Pancreas (tissue), 10 donors: ENCODE results near the gene SHISAL1. TPM values are rescaled to one million over a fixed set of nuclear protein-coding genes. Genes with fewer than 3 reads are reported as not detected.

Source experiments
- ATAC-seq, 4 donors: fragments of 200-7000 bp; cut with Tn5 transposase; one replicate each; pipeline versions ENCODE4 v1.8.0 to v1.9.1; 2020; ENCODE audit warnings: mild to moderate bottlenecking in 4 of 4, moderate library complexity in 4 of 4
- DNase-seq, 6 donors: peaks; one replicate each; pipeline ENCODE4 v3.0.0-alpha.2; 2020
- FAIRE-seq: peaks from 2 replicates; lab custom pipeline; 2012; peaks lifted over from hg19 to GRCh38; lab: Jason Lieb, UNC
- H3K27ac ChIP-seq, 4 donors: fragments of 200-600 bp; sonication (generic); 1 replicate in 3 of 4; 2 replicates in 1 of 4; pipeline versions ENCODE4 v1.5.0 to v1.8.0; 2020
- H3K27me3 ChIP-seq, 4 donors: fragments of 200-600 bp; one replicate each; pipeline ENCODE4 v1.8.0; 2021
- H3K36me3 ChIP-seq, 3 donors: fragments of 200-600 bp; sonication (generic) in 1 of 3; one replicate each; pipeline versions ENCODE4 v1.5.0 to v1.8.0; 2020 to 2021
- H3K4me1 ChIP-seq, 3 donors: fragments of 200-600 bp; one replicate each; pipeline ENCODE4 v1.8.0; 2021
- H3K4me3 ChIP-seq, 4 donors: fragments of 200-600 bp; sonication (generic) in 2 of 4; one replicate each; pipeline versions ENCODE4 v1.5.0 to v1.8.0; 2020 to 2021
- H3K9me3 ChIP-seq, 4 donors: fragments of 200-600 bp; one replicate each; pipeline ENCODE4 v1.8.0; 2021
- WGBS, 2 donors: extraction: QIAGEN DNeasy Blood & Tissue Kit; methylation state at CpG; one replicate each; pipeline ENCODE4 v1.1.7; 2013; 5-methylcytosine and 5-hydroxymethylcytosine counted together
- intact Hi-C, 3 donors: fragments of 100-400 bp; cut with DNase I; formaldehyde crosslinking; loops; one replicate each; pipeline versions ENCODE4 v1.11.1 to v1.14.2; 2022
- polyA plus RNA-seq, 2 donors: library from polyadenylated mRNA; stranded (reverse); fragments of 200-250 nt; gene quantifications; one replicate each; pipeline ENCODE4 v1.2.3, GENCODE V29; 2013
- total RNA-seq, 6 donors: library from RNA; stranded (reverse); fragmentation: NEBNext Ultra II Directional in 4 of 6; extraction: Animal tissue kit (Norgen Biotek cat#: 25700) in 4 of 6; gene quantifications; one replicate each; pipeline versions ENCODE4 v1.2.1 to v1.2.4, GENCODE V29; 2021 to 2023
- TF ChIP-seq, protein P1 (sequence below), 4 donors: fragments of 200-600 bp; sonication (generic) in 3 of 4; IDR thresholded peaks; one replicate each; pipeline versions ENCODE4 v1.5.0 to v1.8.0; 2021; ENCODE audit warnings: antibody characterized with exemption in 4 of 4
- donor health status: healthy with polysubstance abuse.
- donor health status: DM: no; HTN: no; CAD: no; lungs with moderate emphysema.
- donor health status: DM: no; HTN: no; CAD: no.
- donor health status: control.
- donor health status: control.
- donor health status: Bipolar disorder and iron deficiency.
- donor health status: DM: yes; HTN: yes; CAD: no.
- donor health status: DM: no; HTN: no; CAD: no.
- donor health status: DM: no; HTN: no; CAD: no.
- donor health status: DM: yes; HTN: yes; CAD: no.

Gene SHISAL1
- total and polyA plus RNA-seq, 8 donors: 0.35 to 1.3 (median 0.54) TPM

DNA sequence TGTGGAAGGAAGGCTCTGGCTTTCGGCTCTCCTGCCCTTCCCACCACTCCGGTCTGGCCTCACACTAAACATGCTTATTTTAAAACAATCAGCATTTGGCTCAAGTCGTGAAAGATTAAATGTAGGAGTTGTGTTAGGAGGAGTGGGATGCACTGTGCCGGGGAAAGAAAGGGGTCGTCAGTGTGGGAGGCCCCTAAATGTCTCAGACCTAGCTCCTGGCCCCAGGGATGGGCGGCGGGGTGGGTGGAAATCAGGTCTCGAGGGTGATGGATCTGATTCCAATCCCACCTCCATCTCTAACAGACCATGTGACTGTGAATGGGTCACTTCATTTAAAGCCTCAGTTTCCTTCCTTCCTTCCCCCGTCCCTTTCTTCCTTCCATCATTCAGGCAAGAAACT lies 6.9 kb upstream of the SHISAL1 start:
- TF ChIP-seq, protein P1, sequence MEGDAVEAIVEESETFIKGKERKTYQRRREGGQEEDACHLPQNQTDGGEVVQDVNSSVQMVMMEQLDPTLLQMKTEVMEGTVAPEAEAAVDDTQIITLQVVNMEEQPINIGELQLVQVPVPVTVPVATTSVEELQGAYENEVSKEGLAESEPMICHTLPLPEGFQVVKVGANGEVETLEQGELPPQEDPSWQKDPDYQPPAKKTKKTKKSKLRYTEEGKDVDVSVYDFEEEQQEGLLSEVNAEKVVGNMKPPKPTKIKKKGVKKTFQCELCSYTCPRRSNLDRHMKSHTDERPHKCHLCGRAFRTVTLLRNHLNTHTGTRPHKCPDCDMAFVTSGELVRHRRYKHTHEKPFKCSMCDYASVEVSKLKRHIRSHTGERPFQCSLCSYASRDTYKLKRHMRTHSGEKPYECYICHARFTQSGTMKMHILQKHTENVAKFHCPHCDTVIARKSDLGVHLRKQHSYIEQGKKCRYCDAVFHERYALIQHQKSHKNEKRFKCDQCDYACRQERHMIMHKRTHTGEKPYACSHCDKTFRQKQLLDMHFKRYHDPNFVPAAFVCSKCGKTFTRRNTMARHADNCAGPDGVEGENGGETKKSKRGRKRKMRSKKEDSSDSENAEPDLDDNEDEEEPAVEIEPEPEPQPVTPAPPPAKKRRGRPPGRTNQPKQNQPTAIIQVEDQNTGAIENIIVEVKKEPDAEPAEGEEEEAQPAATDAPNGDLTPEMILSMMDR (IDR thresholded peaks at IDR 0.05): no peak
- ATAC-seq: no peak
- WGBS, 2 donors: 67 to 71% methylated on average over 9 of the region's 9 CpGs
- FAIRE-seq: no peak
- DNase-seq: peak in 1 of 6 donors; percentile 16
- H3K27ac ChIP-seq: no peak overlapping the region
- H3K4me3 ChIP-seq: no peak overlapping the region
- intact Hi-C loops: no loop called here
- H3K27me3 ChIP-seq: no peaks in the 10 kb centered on the region
- H3K9me3 ChIP-seq: no peaks in the 10 kb centered on the region
- no peaks in the 10 kb centered on the region for H3K4me1 ChIP-seq
- H3K36me3 ChIP-seq: no peaks in the 10 kb centered on the region

DNA sequence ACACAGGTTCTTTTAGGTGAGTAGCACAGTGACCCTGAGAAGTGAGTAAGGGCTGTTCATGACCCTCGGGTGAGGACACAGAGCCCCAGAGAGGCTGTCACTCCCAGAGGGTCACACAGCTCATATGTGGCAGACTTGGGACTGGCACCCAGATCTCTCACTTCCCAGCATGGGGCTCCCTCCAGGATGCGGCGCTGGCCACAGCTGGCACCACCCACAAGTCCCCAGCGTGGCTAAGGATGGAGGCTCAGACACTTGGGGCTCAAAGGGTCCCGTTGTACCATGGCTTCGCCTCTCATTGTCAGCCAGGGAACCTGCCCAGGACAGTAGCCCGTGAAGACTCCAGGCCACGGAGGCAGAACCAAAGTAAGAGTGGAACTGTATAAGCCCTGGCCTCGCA lies 6.0 kb upstream of the SHISAL1 start:
- H3K27me3 ChIP-seq: no peaks in the 10 kb centered on the region
- DNase-seq (peak in 2 of 6 donors; percentile 2 to 25), FAIRE-seq (no peak), ATAC-seq (no peak)
- TF ChIP-seq, protein P1 (IDR thresholded peaks at IDR 0.05): no peak
- H3K4me3 ChIP-seq: no peak overlapping the region
- intact Hi-C loops: no loop called here
- H3K4me1 ChIP-seq: no peaks in the 10 kb centered on the region
- no peaks in the 10 kb centered on the region for H3K36me3 ChIP-seq
- H3K27ac ChIP-seq: no peak overlapping the region
- WGBS, 2 donors: 74 to 77% methylated on average over 9 of the region's 9 CpGs
- H3K9me3 ChIP-seq: no peaks in the 10 kb centered on the region

DNA sequence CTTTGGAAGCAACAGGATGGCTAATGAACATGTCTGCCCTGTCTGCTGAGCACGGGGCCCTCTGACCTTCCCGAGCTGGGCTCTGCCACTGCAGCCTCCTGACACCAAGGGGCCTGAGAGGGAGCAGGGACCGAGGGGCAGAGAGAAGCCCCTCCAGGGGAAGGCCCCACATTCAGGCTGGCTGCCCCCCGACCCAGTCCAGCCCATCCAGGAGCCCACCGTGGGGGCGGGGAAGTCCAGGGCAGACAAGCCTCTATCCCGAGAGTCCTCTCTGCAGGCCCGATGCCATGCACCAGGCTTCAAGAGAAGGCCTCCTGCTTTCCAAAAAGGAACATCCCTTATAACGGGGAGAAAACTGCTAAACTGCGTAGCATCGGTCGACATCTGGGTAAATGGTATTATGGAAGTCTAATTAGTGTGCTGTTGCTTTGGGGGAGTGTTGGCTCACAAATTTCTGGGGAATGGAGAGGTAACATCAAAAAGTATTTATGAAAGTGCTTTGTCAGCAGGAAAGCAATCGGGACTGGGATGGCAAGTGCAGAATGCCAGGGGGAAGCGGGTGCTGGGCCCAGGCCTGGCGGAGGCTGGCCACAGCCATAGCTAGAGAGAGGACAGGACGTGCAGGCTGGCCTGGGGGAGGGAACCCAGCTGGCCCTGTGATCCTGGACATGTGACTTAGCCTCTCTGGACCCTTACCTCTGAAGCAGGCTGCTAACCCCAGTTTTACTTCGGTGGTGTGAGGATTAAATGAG lies 5.3 kb upstream of the SHISAL1 start:
- FAIRE-seq (no peak), DNase-seq (peak in 2 of 6 donors; percentile 7 to 41), ATAC-seq (no peak)
- 73 to 74% methylated on average over 17 of the region's 17 CpGs for WGBS, 2 donors
- Histone ChIP-seq H3K4me1 (no peaks in the 10 kb centered on the region), H3K9me3 (no peaks in the 10 kb centered on the region), H3K27me3 (no peaks in the 10 kb centered on the region), H3K4me3 (no peak overlapping the region), H3K36me3 (no peaks in the 10 kb centered on the region), H3K27ac (no peak overlapping the region)
- intact Hi-C loops: no loop called here
- TF ChIP-seq, protein P1 (IDR thresholded peaks at IDR 0.05): no peak

DNA sequence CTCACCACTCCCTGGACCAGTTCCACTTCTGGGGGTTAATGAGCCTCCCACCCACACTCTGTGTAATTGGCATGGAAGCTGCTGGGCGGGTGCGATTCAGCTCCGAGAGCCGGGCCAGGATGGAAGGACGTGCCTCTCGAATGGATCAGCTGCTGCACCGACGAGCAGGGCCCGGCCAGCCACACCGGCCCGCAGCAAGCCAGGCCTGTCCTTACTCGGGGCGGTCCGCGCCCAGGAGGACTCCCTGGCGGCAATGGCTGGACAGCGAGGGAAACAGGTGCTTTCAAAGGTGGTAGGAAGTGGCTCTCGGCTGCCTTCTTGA lies 4.3 kb upstream of the SHISAL1 start:
- DNase-seq: peak in 2 of 6 donors; percentile 11 to 38
- 83 to 91% methylated on average over 18 of the region's 18 CpGs for WGBS, 2 donors
- intact Hi-C loops: no loop called here

More for the DNA sequence above, 4.3 kb upstream of the SHISAL1 start:
- no peaks in the 10 kb centered on the region for H3K27me3 ChIP-seq
- no peaks in the 10 kb centered on the region for H3K4me1 ChIP-seq
- no peak for FAIRE-seq
- TF ChIP-seq, protein P1 (IDR thresholded peaks at IDR 0.05): no peak
- no peaks in the 10 kb centered on the region for H3K9me3 ChIP-seq
- ATAC-seq: no peak
- H3K4me3 ChIP-seq: no peak overlapping the region
- no peak overlapping the region for H3K27ac ChIP-seq
- H3K36me3 ChIP-seq: no peaks in the 10 kb centered on the region
